Fibroblast of lung (primary cell): ENCODE data around the gene PRSS21. TPM values are rescaled to one million over a fixed set of nuclear protein-coding genes. Genes with fewer than 3 reads are reported as not detected.

Experiments
- DNase-seq, 2 donors: peaks; one replicate each; pipeline versions ENCODE4 v3.0.0 to v3.0.0-alpha.2; 2010; ENCODE audit warnings: low read depth in 2 of 2
- H2AFZ ChIP-seq: 2 replicates; pipeline ENCODE4 v1.5.1; 2012; ENCODE audit warnings: low read length, control low read depth, inconsistent platforms
- H3K27ac ChIP-seq: 2 replicates; pipeline ENCODE4 v1.5.1; 2011; ENCODE audit warnings: low read length, control low read depth; ENCODE audit not compliant: insufficient read depth
- H3K27me3 ChIP-seq: 2 replicates; pipeline ENCODE4 v1.5.1; 2011; ENCODE audit warnings: mild to moderate bottlenecking, low read length; ENCODE audit not compliant: control insufficient read depth, insufficient read depth
- H3K36me3 ChIP-seq: 2 replicates; pipeline ENCODE4 v1.5.1; 2011; ENCODE audit warnings: low read length; ENCODE audit not compliant: control insufficient read depth, insufficient read depth
- H3K4me1 ChIP-seq: 2 replicates; pipeline ENCODE4 v1.5.1; 2011; ENCODE audit warnings: low read length; ENCODE audit not compliant: control insufficient read depth, insufficient read depth; ENCODE audit errors: extremely low read depth
- H3K4me2 ChIP-seq: 2 replicates; pipeline ENCODE4 v1.5.1; 2011; ENCODE audit warnings: low read length, control low read depth; ENCODE audit not compliant: insufficient read depth; ENCODE audit errors: extremely low read depth
- H3K4me3 ChIP-seq, 4 experiments: fragments of 200-600 bp in 1 of 4; sonication (generic) in 1 of 4; replicated peaks in 1 of 4; 2 replicates each; pipeline ENCODE4 v1.5.1; 2011 to 2016; ENCODE audit warnings: low read length in 4 of 4, low read depth in 3 of 4, mild to moderate bottlenecking in 3 of 4, control low read depth in 2 of 4, inconsistent platforms in 1 of 4, mixed read lengths in 1 of 4; ENCODE audit not compliant: insufficient read depth in 1 of 4; ENCODE audit errors: control extremely low read depth in 1 of 4
- H3K79me2 ChIP-seq: 2 replicates; pipeline ENCODE4 v1.5.1; 2012; ENCODE audit warnings: mild to moderate bottlenecking, low read length, inconsistent platforms; ENCODE audit not compliant: control insufficient read depth, insufficient read depth
- H3K9ac ChIP-seq: 2 replicates; pipeline ENCODE4 v1.5.1; 2011; ENCODE audit warnings: mild to moderate bottlenecking, low read length, control low read depth; ENCODE audit not compliant: insufficient read depth
- H3K9me3 ChIP-seq: 2 replicates; pipeline ENCODE4 v1.5.1; 2012; ENCODE audit warnings: low read depth, low read length; ENCODE audit not compliant: control insufficient read depth, insufficient read depth
- H4K20me1 ChIP-seq: 2 replicates; pipeline ENCODE4 v1.5.1; 2011; ENCODE audit warnings: low read length; ENCODE audit not compliant: control insufficient read depth, insufficient read depth; ENCODE audit errors: extremely low read depth
- CTCF ChIP-seq, 2 donors: IDR thresholded peaks in 1 of 2; conservative IDR thresholded peaks in 1 of 2; 1 replicate in 1 of 2; 2 replicates in 1 of 2; pipeline ENCODE4 v1.5.1; 2011 to 2012; ENCODE audit warnings: low read length in 2 of 2, control low read depth in 1 of 2, inconsistent platforms in 1 of 2, low read depth in 1 of 2, mild to moderate bottlenecking in 1 of 2
- EZH2 ChIP-seq: IDR thresholded peaks from 2 replicates; pipeline ENCODE4 v1.5.1; 2012; ENCODE audit warnings: low read length, control low read depth, mild to moderate bottlenecking; ENCODE audit errors: missing control alignments
- polyA plus RNA-seq, 2 donors: library from polyadenylated mRNA; depleted of rRNA in 1 of 2; stranded (reverse) in 1 of 2; unstranded in 1 of 2; fragments of >200 nt; gene quantifications; 2 replicates each; pipeline ENCODE4 v1.2.1, GENCODE V29; 2011 to 2012; ENCODE audit warnings: missing spikeins in 1 of 2
- total RNA-seq: library from RNA; depleted of rRNA; stranded (reverse); fragments of >200 nt; gene quantifications from 2 replicates; pipeline ENCODE4 v1.2.1, GENCODE V29; 2014

The PRSS21 gene
- total and polyA plus RNA-seq, 2 donors (not counting 1 experiment from before 2014, with no cell fraction given), result 0.17 to 0.22 TPM

- H4K20me1 ChIP-seq, result no peaks in the 10 kb centered on the region
- no peak within 1 kb of the TSS for H2AFZ ChIP-seq
- H3K36me3 ChIP-seq, result no peaks in the 10 kb centered on the region
- no peak within 1 kb of the TSS for H3K9ac ChIP-seq
- TF ChIP-seq EZH2 (no peak), CTCF (conservative IDR thresholded peaks at IDR 0.05 in 1 of 2, IDR thresholded peaks at IDR 0.05 in 1 of 2; ENCODE audit: low read depth in 1 of 2, low read length in 2 of 2) (no peak)
- no peak for DNase-seq
- no peaks in the 10 kb centered on the region for H3K4me1 ChIP-seq
- no peak within 1 kb of the TSS for H3K4me2 ChIP-seq
- no peak within 1 kb of the TSS for H3K4me3 ChIP-seq
- no peaks in the 10 kb centered on the region for H3K79me2 ChIP-seq
- H3K27ac ChIP-seq, result no peak within 1 kb of the TSS
- H3K27me3 ChIP-seq, result peaks cover 36% of the 10 kb centered on the region
- H3K9me3 ChIP-seq, result no peaks in the 10 kb centered on the region
Observed at GRCh38 chr16:2787406-2787805, 29.6 kb upstream of the PRSS21 start, which contains the start of gene PRSS33. Gene PRSS33, minus strand, starts transcription at chr16:2787560. Its CDS starts 1,013 bp downstream, at chr16:2786547.

GRCh38 chr16:2787961-2788360 lies 29.1 kb upstream of the PRSS21 start:
- TF ChIP-seq EZH2, result no peak
- TF ChIP-seq CTCF (conservative IDR thresholded peaks at IDR 0.05 in 1 of 2, IDR thresholded peaks at IDR 0.05 in 1 of 2; ENCODE audit: low read depth in 1 of 2, low read length in 2 of 2), result no peak
- H3K4me3 ChIP-seq, result no peak overlapping the region
- DNase-seq, result no peak
- H3K9me3 ChIP-seq, result no peaks in the 10 kb centered on the region
- H2AFZ ChIP-seq, result no peak overlapping the region
- H4K20me1 ChIP-seq, result no peaks in the 10 kb centered on the region
- H3K4me1 ChIP-seq, result no peaks in the 10 kb centered on the region
- H3K36me3 ChIP-seq, result no peaks in the 10 kb centered on the region
- peaks cover 36% of the 10 kb centered on the region for H3K27me3 ChIP-seq
- H3K27ac ChIP-seq, result no peak overlapping the region
- no peaks in the 10 kb centered on the region for H3K79me2 ChIP-seq
- no peak overlapping the region for H3K9ac ChIP-seq
- no peak overlapping the region for H3K4me2 ChIP-seq

GRCh38 chr16:2790631-2791030 lies 26.4 kb upstream of the PRSS21 start:
- Histone ChIP-seq H3K4me1 (no peaks in the 10 kb centered on the region), H3K27me3 (peaks cover 28% of the 10 kb centered on the region), H3K27ac (no peak overlapping the region), H2AFZ (no peak overlapping the region), H3K79me2 (no peaks in the 10 kb centered on the region), H3K4me3 (no peak overlapping the region), H4K20me1 (no peaks in the 10 kb centered on the region), H3K4me2 (no peak overlapping the region), H3K9me3 (no peaks in the 10 kb centered on the region), H3K36me3 (no peaks in the 10 kb centered on the region), H3K9ac (no peak overlapping the region)
- DNase-seq, result no peak
- TF ChIP-seq CTCF (conservative IDR thresholded peaks at IDR 0.05 in 1 of 2, IDR thresholded peaks at IDR 0.05 in 1 of 2; ENCODE audit: low read depth in 1 of 2, low read length in 2 of 2), result no peak
- TF ChIP-seq EZH2, result no peak
